SK-MEL-5 (cell line): ENCODE measurements around the gene FRAS1. TPM values are rescaled to one million over a fixed set of nuclear protein-coding genes. Genes with fewer than 3 reads are reported as not detected.
"Not testable (repeated sequence)": the region's sequence is repeated elsewhere in the genome, so short reads cannot be mapped to it uniquely, and the experiment has no call there.

Experiments used
- DNase-seq: peaks from one replicate; pipeline ENCODE4 v3.0.0-alpha.2; 2016; ENCODE audit warnings: low read depth, low spot score
- in situ Hi-C: cut with HindIII; loops from 2 replicates; pipeline ENCODE4 v1.10.0; 2016; ENCODE audit warnings: low sequenced_read_pairs, high pct_unique_total_duplicates, low pct_unique_long_range_greater_than_20kb
- total RNA-seq: library from RNA; depleted of rRNA; stranded (reverse); fragments of >200 nt; shearing (Covaris generic); gene quantifications from 2 replicates; pipeline ENCODE4 v1.2.3, GENCODE V29; 2014

Gene FRAS1
- total RNA-seq, 1 experiment from 2014 or later = 0.24 TPM

DNA sequence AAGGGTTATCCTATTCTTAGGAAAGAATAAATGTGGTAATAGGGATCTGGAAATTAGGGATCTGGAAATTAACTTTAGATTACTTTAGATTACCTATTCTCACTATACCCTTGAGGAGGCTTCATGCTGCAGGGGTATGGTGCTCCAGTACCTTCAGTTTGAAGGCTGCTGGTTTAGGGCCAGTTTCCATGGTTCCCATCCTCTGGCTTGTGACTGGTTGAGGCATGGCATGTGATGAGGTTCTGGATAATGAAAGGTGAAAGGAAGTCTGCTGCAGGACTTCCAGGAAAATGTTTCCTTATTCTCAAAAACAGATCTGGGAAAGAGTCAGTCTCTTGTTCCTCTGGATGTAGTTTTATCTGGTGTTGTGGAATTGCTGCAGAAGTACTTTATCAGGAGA lies 25.9 kb downstream of the FRAS1 start:
- DNase-seq = no peak
- in situ Hi-C loops = no loop called here

- DNase-seq = no peak
- in situ Hi-C loops = no loop called here
Observed at GRCh38 chr4:78091534-78091933, 34.4 kb downstream of the FRAS1 start.

DNA sequence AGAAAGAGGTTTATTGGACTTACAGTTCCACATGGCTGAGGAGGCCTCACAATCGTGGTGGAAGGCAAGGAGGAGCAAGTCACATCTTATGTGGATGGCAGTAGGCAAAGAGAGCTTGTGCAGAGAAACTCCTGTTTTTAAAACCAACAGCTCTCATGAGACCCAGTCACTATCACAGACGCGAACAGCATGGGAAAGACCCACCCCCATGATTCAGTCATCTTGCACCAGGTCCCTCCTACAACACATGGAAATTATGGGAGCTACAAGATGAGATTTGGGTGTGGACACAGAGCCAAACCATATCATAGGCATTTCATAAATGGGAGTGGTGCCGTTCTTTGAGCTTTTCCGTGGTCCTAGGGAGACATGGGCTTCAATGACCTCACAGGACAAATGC lies 35.2 kb downstream of the FRAS1 start:
- in situ Hi-C loops = not testable (repeated sequence)

GRCh38 chr4:78092850-78093249 lies 35.7 kb downstream of the FRAS1 start:
- in situ Hi-C loops = no loop called here
- no peak for DNase-seq

More for the DNA sequence above, 35.2 kb downstream of the FRAS1 start:
- not testable (repeated sequence) for DNase-seq

GRCh38 chr4:78095081-78095480 lies 38.0 kb downstream of the FRAS1 start:
- no peak for DNase-seq
- in situ Hi-C loops = no loop called here

DNA sequence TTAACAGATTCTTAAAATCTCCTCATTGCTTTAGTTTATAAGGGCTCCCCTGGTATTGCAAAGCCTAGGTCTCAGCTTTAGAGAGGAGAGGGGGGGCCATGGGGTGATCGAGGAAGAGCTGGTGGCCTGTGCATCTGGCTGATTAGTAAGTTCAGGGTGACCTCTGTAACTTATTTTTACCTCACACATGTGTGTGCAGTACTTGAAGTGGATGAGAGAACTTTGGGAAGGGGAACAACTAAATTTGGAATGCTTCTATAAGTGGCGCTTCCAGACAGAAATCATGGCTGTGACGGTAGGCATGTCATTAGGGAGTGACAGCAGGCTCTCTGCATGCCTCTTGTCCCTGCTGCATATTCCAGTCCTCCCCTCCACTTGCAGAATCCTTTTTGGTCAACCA lies 41.9 kb downstream of the FRAS1 start:
- DNase-seq = no peak
- in situ Hi-C loops = no loop called here

DNA sequence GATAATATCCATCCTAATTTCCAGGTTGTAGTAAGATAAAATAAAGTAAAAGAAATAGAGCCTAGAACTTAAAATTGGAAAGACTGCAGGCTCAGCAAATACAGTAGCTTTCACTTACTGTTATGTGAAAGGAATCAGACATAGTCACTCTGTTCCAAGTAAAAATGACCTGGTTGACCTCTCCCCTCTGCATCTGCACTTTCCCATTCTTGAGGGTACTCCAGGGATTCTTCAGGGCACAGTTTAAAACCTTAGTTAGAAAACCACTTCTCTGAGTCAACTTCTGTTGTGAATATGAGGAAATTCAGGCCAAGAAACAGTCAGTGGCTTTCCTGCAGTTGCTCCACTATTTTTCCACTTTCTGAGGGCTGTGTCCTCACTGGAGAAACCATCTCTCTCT lies 42.9 kb downstream of the FRAS1 start:
- in situ Hi-C loops = no loop called here
- DNase-seq = no peak

DNA sequence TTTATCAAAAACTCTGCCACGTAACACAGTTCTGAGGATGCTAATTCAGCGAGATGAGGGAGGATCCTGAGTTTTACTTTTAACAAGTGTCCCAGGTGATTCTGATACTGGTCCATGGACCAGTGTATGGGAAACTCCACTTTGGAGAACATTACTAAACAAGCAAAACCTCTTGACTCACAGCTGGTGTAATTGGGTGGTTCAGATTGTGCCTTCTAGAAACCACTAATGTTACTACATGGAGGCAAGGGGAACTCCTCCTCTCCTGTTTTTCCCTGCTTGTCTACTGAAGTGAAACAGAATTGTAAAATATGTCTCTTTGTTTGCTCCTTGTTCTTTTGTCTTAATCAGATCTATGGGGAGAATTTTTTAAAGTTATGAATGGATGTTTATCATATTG lies 62.6 kb downstream of the FRAS1 start:
- in situ Hi-C loops = no loop called here
- DNase-seq = no peak

DNA sequence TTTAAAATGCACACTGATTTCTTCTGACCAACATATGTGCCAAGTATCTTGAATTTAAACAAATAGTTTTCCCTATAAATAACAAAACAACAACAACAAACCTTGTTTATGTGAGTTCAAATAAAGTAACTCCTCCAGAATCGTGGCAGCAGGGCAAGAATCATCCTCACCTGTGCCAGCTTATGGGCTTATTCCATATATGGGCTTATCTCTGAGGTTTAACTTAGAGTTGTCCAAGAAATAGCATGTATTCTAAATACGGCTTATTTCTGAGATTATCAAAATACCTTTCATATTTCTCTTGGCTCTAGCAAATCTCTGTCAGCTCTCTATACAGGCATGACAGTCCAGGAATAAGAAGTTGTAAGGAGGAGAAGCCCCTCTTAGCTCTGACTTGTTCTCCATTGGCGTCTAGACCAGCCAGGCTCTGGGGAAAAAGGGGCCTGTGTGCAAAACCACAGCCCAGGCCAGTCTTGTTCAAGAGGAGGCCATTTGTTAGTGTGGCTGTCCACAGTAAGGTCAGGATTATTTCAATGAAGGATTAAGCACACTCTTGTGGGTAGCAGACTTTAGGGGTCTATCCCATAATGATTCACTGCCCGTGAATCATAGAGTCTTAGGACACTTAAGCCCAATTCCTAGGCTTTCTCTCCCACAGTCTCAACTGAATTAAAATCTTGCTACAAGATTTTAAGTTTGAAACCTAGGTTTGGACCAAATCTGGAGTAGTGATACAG lies 63.2 kb downstream of the FRAS1 start:
- DNase-seq = no peak
- in situ Hi-C loops = no loop called here

GRCh38 chr4:78121338-78121904 lies 64.3 kb downstream of the FRAS1 start:
- in situ Hi-C loops = no loop called here
- DNase-seq = no peak

- in situ Hi-C loops, DNase-seq: not testable (repeated sequence)
Observed at GRCh38 chr4:78125834-78126331, 68.8 kb downstream of the FRAS1 start.

- in situ Hi-C loops = no loop called here
- DNase-seq = no peak
Observed at GRCh38 chr4:78129383-78130108, 72.4 kb downstream of the FRAS1 start.

- in situ Hi-C loops = no loop called here
- no peak for DNase-seq
Observed at GRCh38 chr4:78131403-78131802, 74.3 kb downstream of the FRAS1 start.

- DNase-seq = peak; percentile 20
- in situ Hi-C loops = no loop called here
Observed at GRCh38 chr4:78136109-78137081, 79.3 kb downstream of the FRAS1 start.

- DNase-seq = no peak
- in situ Hi-C loops = no loop called here
Observed at GRCh38 chr4:78137532-78137931, 80.4 kb downstream of the FRAS1 start.

GRCh38 chr4:78138252-78138651 lies 81.1 kb downstream of the FRAS1 start:
- in situ Hi-C loops = no loop called here
- no peak for DNase-seq

GRCh38 chr4:78143634-78144033 lies 86.5 kb downstream of the FRAS1 start:
- in situ Hi-C loops = no loop called here
- no peak for DNase-seq

- in situ Hi-C loops = no loop called here
- no peak for DNase-seq
Observed at GRCh38 chr4:78145008-78145407, 87.9 kb downstream of the FRAS1 start.
